ENCODE measurements around the gene TMTC2.

- TF ChIP-seq, protein P1, sequence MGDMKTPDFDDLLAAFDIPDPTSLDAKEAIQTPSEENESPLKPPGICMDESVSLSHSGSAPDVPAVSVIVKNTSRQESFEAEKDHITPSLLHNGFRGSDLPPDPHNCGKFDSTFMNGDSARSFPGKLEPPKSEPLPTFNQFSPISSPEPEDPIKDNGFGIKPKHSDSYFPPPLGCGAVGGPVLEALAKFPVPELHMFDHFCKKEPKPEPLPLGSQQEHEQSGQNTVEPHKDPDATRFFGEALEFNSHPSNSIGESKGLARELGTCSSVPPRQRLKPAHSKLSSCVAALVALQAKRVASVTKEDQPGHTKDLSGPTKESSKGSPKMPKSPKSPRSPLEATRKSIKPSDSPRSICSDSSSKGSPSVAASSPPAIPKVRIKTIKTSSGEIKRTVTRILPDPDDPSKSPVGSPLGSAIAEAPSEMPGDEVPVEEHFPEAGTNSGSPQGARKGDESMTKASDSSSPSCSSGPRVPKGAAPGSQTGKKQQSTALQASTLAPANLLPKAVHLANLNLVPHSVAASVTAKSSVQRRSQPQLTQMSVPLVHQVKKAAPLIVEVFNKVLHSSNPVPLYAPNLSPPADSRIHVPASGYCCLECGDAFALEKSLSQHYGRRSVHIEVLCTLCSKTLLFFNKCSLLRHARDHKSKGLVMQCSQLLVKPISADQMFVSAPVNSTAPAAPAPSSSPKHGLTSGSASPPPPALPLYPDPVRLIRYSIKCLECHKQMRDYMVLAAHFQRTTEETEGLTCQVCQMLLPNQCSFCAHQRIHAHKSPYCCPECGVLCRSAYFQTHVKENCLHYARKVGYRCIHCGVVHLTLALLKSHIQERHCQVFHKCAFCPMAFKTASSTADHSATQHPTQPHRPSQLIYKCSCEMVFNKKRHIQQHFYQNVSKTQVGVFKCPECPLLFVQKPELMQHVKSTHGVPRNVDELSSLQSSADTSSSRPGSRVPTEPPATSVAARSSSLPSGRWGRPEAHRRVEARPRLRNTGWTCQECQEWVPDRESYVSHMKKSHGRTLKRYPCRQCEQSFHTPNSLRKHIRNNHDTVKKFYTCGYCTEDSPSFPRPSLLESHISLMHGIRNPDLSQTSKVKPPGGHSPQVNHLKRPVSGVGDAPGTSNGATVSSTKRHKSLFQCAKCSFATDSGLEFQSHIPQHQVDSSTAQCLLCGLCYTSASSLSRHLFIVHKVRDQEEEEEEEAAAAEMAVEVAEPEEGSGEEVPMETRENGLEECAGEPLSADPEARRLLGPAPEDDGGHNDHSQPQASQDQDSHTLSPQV (IDR thresholded peaks at IDR 0.05): no peak
- TF ChIP-seq POLR2AphosphoS5 (IDR thresholded peaks at IDR 0.05; ENCODE audit: low read length) (no peak), POLR2A (IDR thresholded peaks at IDR 0.05; ENCODE audit: low read depth, low read length) (no peak), NBN (IDR thresholded peaks at IDR 0.05) (no peak), YY1 (IDR thresholded peaks at IDR 0.05; ENCODE audit: low read depth, low read length) (no peak), ELK1 (IDR thresholded peaks at IDR 0.05; ENCODE audit: low read depth, low read length) (no peak)
- TF ChIP-seq, protein P2, sequence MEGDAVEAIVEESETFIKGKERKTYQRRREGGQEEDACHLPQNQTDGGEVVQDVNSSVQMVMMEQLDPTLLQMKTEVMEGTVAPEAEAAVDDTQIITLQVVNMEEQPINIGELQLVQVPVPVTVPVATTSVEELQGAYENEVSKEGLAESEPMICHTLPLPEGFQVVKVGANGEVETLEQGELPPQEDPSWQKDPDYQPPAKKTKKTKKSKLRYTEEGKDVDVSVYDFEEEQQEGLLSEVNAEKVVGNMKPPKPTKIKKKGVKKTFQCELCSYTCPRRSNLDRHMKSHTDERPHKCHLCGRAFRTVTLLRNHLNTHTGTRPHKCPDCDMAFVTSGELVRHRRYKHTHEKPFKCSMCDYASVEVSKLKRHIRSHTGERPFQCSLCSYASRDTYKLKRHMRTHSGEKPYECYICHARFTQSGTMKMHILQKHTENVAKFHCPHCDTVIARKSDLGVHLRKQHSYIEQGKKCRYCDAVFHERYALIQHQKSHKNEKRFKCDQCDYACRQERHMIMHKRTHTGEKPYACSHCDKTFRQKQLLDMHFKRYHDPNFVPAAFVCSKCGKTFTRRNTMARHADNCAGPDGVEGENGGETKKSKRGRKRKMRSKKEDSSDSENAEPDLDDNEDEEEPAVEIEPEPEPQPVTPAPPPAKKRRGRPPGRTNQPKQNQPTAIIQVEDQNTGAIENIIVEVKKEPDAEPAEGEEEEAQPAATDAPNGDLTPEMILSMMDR (IDR thresholded peaks at IDR 0.05 in 2 of 3, conservative IDR thresholded peaks at IDR 0.05 in 1 of 3; ENCODE audit: control insufficient read depth in 2 of 3, extremely low read depth in 1 of 3, insufficient read depth in 1 of 3, low read depth in 3 of 3, low read length in 3 of 3): no peak
- TF ChIP-seq, protein P3, sequence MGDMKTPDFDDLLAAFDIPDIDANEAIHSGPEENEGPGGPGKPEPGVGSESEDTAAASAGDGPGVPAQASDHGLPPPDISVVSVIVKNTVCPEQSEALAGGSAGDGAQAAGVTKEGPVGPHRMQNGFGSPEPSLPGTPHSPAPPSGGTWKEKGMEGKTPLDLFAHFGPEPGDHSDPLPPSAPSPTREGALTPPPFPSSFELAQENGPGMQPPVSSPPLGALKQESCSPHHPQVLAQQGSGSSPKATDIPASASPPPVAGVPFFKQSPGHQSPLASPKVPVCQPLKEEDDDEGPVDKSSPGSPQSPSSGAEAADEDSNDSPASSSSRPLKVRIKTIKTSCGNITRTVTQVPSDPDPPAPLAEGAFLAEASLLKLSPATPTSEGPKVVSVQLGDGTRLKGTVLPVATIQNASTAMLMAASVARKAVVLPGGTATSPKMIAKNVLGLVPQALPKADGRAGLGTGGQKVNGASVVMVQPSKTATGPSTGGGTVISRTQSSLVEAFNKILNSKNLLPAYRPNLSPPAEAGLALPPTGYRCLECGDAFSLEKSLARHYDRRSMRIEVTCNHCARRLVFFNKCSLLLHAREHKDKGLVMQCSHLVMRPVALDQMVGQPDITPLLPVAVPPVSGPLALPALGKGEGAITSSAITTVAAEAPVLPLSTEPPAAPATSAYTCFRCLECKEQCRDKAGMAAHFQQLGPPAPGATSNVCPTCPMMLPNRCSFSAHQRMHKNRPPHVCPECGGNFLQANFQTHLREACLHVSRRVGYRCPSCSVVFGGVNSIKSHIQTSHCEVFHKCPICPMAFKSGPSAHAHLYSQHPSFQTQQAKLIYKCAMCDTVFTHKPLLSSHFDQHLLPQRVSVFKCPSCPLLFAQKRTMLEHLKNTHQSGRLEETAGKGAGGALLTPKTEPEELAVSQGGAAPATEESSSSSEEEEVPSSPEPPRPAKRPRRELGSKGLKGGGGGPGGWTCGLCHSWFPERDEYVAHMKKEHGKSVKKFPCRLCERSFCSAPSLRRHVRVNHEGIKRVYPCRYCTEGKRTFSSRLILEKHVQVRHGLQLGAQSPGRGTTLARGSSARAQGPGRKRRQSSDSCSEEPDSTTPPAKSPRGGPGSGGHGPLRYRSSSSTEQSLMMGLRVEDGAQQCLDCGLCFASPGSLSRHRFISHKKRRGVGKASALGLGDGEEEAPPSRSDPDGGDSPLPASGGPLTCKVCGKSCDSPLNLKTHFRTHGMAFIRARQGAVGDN (IDR thresholded peaks at IDR 0.05): no peak
Observed at GRCh38 chr12:82705774-82706173, 19.1 kb downstream of the TMTC2 start.

Data from GM12878 (cell line).